ENCODE results near the gene KIAA0930.
A peak's percentile ranks its signal among the peaks of the same experiment; 100 is the strongest.

GRCh38 chr22:45268958-45269844, 28.5 kb upstream of the KIAA0930 start:
- TF ChIP-seq SIN3A (IDR thresholded peaks at IDR 0.05; ENCODE audit: borderline replicate concordance, insufficient read depth, low read length) (no peak), REST (IDR thresholded peaks at IDR 0.05; ENCODE audit: insufficient read depth in 1 of 2, low read depth in 2 of 2, low read length in 2 of 2) (no peak), POLR2AphosphoS5 (IDR thresholded peaks at IDR 0.05; ENCODE audit: low read depth, low read length) (no peak), TAF1 (IDR thresholded peaks at IDR 0.05; ENCODE audit: borderline replicate concordance, insufficient read depth, low read length) (no peak), FOXP2 (optimal IDR thresholded peaks at IDR 0.05; ENCODE audit: borderline replicate concordance, extremely low read depth, extremely low read length, insufficient read depth) (peak; percentile 82)
